H9 (cell line): Measurements from ENCODE around the gene SEC24C. TPM values are rescaled to one million over a fixed set of nuclear protein-coding genes. Genes with fewer than 3 reads are reported as not detected.
A peak's percentile ranks its signal among the peaks of the same experiment; 100 is the strongest.

ENCODE experiments used
- DNase-seq: peaks from one replicate; pipeline ENCODE4 v3.0.0-alpha.2; 2017
- H2AFZ ChIP-seq: one replicate; pipeline ENCODE4 v1.6.1; 2013; ENCODE audit warnings: mild to moderate bottlenecking, low read length, control low read depth, moderate library complexity
- H2AK5ac ChIP-seq: 2 replicates; pipeline ENCODE4 v1.6.1; 2013; ENCODE audit warnings: low read length, control low read depth, mixed read lengths; ENCODE audit not compliant: insufficient read length
- H2BK120ac ChIP-seq: one replicate; pipeline ENCODE4 v1.6.1; 2013; ENCODE audit warnings: low read depth, mild to moderate bottlenecking, low read length, control low read depth, inconsistent platforms; ENCODE audit not compliant: poor library complexity, severe bottlenecking
- H2BK12ac ChIP-seq: 2 replicates; pipeline ENCODE4 v1.6.1; 2013; ENCODE audit warnings: low read length, control low read depth, mixed read lengths, low read depth; ENCODE audit not compliant: insufficient read length
- H2BK15ac ChIP-seq: 2 replicates; pipeline ENCODE4 v1.6.1; 2013; ENCODE audit warnings: low read depth, low read length, control low read depth
- H2BK20ac ChIP-seq: one replicate; pipeline ENCODE4 v1.6.1; 2013; ENCODE audit warnings: low read depth, mild to moderate bottlenecking, low read length, control low read depth, inconsistent platforms; ENCODE audit not compliant: poor library complexity, severe bottlenecking
- H2BK5ac ChIP-seq: 2 replicates; pipeline ENCODE4 v1.6.1; 2013; ENCODE audit warnings: low read length, control low read depth, mixed read lengths; ENCODE audit not compliant: insufficient read length
- H3K14ac ChIP-seq: 2 replicates; pipeline ENCODE4 v1.6.1; 2013; ENCODE audit warnings: low read length, control low read depth; ENCODE audit not compliant: insufficient read depth
- H3K18ac ChIP-seq: 2 replicates; pipeline ENCODE4 v1.6.1; 2013; ENCODE audit warnings: low read depth, mild to moderate bottlenecking, mixed read lengths, low read length, control low read depth; ENCODE audit not compliant: insufficient read length
- H3K23ac ChIP-seq: 2 replicates; pipeline ENCODE4 v1.6.1; 2013; ENCODE audit warnings: low read length, control low read depth, mixed read lengths, low read depth; ENCODE audit not compliant: insufficient read length
- H3K23me2 ChIP-seq: 2 replicates; pipeline ENCODE4 v1.6.1; 2013; ENCODE audit warnings: low read depth, mild to moderate bottlenecking, mixed read lengths, low read length, control low read depth; ENCODE audit not compliant: insufficient read length, poor library complexity, severe bottlenecking
- H3K27ac ChIP-seq: 2 replicates; pipeline ENCODE4 v1.5.1; 2013; ENCODE audit warnings: low read length, control low read depth, mixed read lengths, low read depth; ENCODE audit not compliant: insufficient read length
- H3K27me3 ChIP-seq: 2 replicates; pipeline ENCODE4 v1.6.1; 2013; ENCODE audit warnings: low read length, control low read depth, inconsistent platforms; ENCODE audit not compliant: insufficient read depth
- H3K4ac ChIP-seq: 2 replicates; pipeline ENCODE4 v1.6.1; 2013; ENCODE audit warnings: low read depth, mild to moderate bottlenecking, control low read depth, inconsistent platforms, low read length, moderate library complexity
- H3K4me1 ChIP-seq: 2 replicates; pipeline ENCODE4 v1.6.1; 2013; ENCODE audit warnings: low read length, control low read depth, inconsistent platforms; ENCODE audit not compliant: insufficient read depth
- H3K4me2 ChIP-seq: 2 replicates; pipeline ENCODE4 v1.6.1; 2013; ENCODE audit warnings: low read length, control low read depth, mixed read lengths; ENCODE audit not compliant: insufficient read length, insufficient read depth
- H3K56ac ChIP-seq: 2 replicates; pipeline ENCODE4 v1.6.1; 2013; ENCODE audit warnings: low read depth, mild to moderate bottlenecking, mixed read lengths, low read length, control low read depth; ENCODE audit not compliant: insufficient read length
- H3K79me1 ChIP-seq: 2 replicates; pipeline ENCODE4 v1.6.1; 2013; ENCODE audit warnings: low read depth, mild to moderate bottlenecking, moderate library complexity, low read length, control low read depth, inconsistent platforms; ENCODE audit not compliant: insufficient read depth, poor library complexity, severe bottlenecking
- H3K79me2 ChIP-seq: 2 replicates; pipeline ENCODE4 v1.6.1; 2013; ENCODE audit warnings: low read length, control low read depth, inconsistent platforms; ENCODE audit not compliant: insufficient read depth
- H3K9ac ChIP-seq: 2 replicates; pipeline ENCODE4 v1.6.1; 2013; ENCODE audit warnings: low read length, control low read depth, mixed read lengths; ENCODE audit not compliant: insufficient read length; ENCODE audit errors: extremely low read depth
- H3K9me3 ChIP-seq: one replicate; pipeline ENCODE4 v1.6.1; 2013; ENCODE audit warnings: low read depth, low read length, inconsistent platforms; ENCODE audit not compliant: control insufficient read depth
- H3T11ph ChIP-seq: one replicate; pipeline ENCODE4 v1.6.1; 2013; ENCODE audit warnings: mild to moderate bottlenecking, low read length, control low read depth, inconsistent platforms
- H4K20me1 ChIP-seq: one replicate; pipeline ENCODE4 v1.6.1; 2013; ENCODE audit not compliant: control insufficient read depth, insufficient read length, insufficient read depth
- H4K5ac ChIP-seq: 2 replicates; pipeline ENCODE4 v1.6.1; 2013; ENCODE audit warnings: low read depth, mild to moderate bottlenecking, mixed read lengths, low read length, control low read depth; ENCODE audit not compliant: insufficient read length
- H4K8ac ChIP-seq: replicated peaks from 2 replicates; pipeline ENCODE4 v1.6.1; 2013; ENCODE audit warnings: low read length, control low read depth, mixed read lengths, low read depth; ENCODE audit not compliant: insufficient read length
- H4K91ac ChIP-seq: 2 replicates; pipeline ENCODE4 v1.6.1; 2013; ENCODE audit warnings: low read depth, mild to moderate bottlenecking, moderate library complexity, mixed read lengths, low read length, control low read depth; ENCODE audit not compliant: insufficient read length
- H3K27ac Mint-ChIP-seq, 3 experiments: 2 replicates in 2 of 3; 3 replicates in 1 of 3; pipeline ENCODE4 v1.8.0; 2020 to 2021; ENCODE audit warnings: mixed read lengths in 3 of 3, mild to moderate bottlenecking in 1 of 3, moderate library complexity in 1 of 3
- H3K27me3 Mint-ChIP-seq: 2 replicates; pipeline ENCODE4 v1.8.0; 2021; ENCODE audit warnings: low read depth, mild to moderate bottlenecking, moderate library complexity, mixed read lengths
- H3K36me3 Mint-ChIP-seq, 3 experiments: 2 replicates in 2 of 3; 3 replicates in 1 of 3; pipeline ENCODE4 v1.8.0; 2020 to 2021; ENCODE audit warnings: low read depth in 3 of 3, mixed read lengths in 3 of 3; ENCODE audit not compliant: insufficient read depth in 1 of 3
- H3K4me1 Mint-ChIP-seq, 2 experiments: 2 replicates each; pipeline ENCODE4 v1.8.0; 2020; ENCODE audit warnings: mixed read lengths in 2 of 2
- H3K4me3 Mint-ChIP-seq, 2 experiments: 2 replicates in 1 of 2; 3 replicates in 1 of 2; pipeline ENCODE4 v1.8.0; 2020 to 2021; ENCODE audit warnings: mild to moderate bottlenecking in 2 of 2, mixed read lengths in 2 of 2, moderate library complexity in 1 of 2
- H3K9me3 Mint-ChIP-seq, 2 experiments: 2 replicates in 1 of 2; 3 replicates in 1 of 2; pipeline ENCODE4 v1.8.0; 2020; ENCODE audit warnings: mild to moderate bottlenecking in 2 of 2, mixed read lengths in 2 of 2, moderate library complexity in 1 of 2
- WGBS: extraction: QIAGEN DNeasy Blood & Tissue Kit; methylation state at CpG from one replicate; pipeline ENCODE4 v1.1.7; 2013; ENCODE audit warnings: missing lambda C conversion rate, low lambda C conversion rate, mixed read lengths; ENCODE audit not compliant: insufficient read length; ENCODE audit errors: extremely low coverage; 5-methylcytosine and 5-hydroxymethylcytosine counted together
- total RNA-seq: library from RNA; stranded (reverse); gene quantifications from 2 replicates; pipeline ENCODE4 v1.2.1, GENCODE V29; 2021
- TF ChIP-seq, protein P1 (sequence below): fragments of 200-600 bp; sonication (generic); conservative IDR thresholded peaks from 3 replicates; pipeline ENCODE4 v1.8.0; 2021; ENCODE audit warnings: antibody characterized with exemption, mild to moderate bottlenecking

Gene SEC24C
- total RNA-seq, 1 experiment from 2014 or later, result 62.4 TPM

DNA sequence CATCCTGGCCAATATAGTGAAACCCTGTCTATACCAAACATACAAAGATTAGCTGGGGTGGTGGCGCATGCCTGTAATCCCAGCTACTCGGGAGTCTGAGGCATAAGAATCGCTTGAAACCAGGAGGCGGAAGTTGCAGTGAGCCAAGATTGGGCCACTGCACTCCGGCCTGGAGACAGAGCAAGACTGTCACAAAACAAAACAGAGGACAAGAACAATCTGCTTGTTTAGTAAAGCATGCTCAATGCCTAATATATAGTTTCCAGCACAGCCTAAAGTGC is 1.8 kb upstream of the SEC24C start:
- Histone ChIP-seq H3K79me1 (no peaks in the 10 kb centered on the region), H4K5ac (no peak overlapping the region), H2BK20ac (no peak overlapping the region), H2BK5ac (no peak overlapping the region), H3K4me1 (peaks cover 3% of the 10 kb centered on the region; the same call in 1 of the 2 replicates), H3K23ac (no peak overlapping the region), H3K79me2 (no peaks in the 10 kb centered on the region; the same call in 1 of the 2 replicates), H4K20me1 (no peaks in the 10 kb centered on the region), H3K27ac (no peak overlapping the region), H4K91ac (no peak overlapping the region), H3K23me2 (peaks cover 14% of the 10 kb centered on the region), H2BK120ac (no peak overlapping the region), H2AFZ (no peak overlapping the region), H3K18ac (no peak overlapping the region), H3K27me3 (no peaks in the 10 kb centered on the region), H3K4me2 (no peak overlapping the region), H2AK5ac (no peak overlapping the region), H3K56ac (no peak overlapping the region), H3K9me3 (no peaks in the 10 kb centered on the region), H3T11ph (no peak overlapping the region), H2BK12ac (no peak overlapping the region), H3K14ac (no peak overlapping the region), H3K9ac (no peak overlapping the region), H4K8ac (no peak overlapping the region), H3K4ac (no peak overlapping the region), H2BK15ac (no peak overlapping the region)
- no CpG with 5 or more reads among the region's 5 CpGs for WGBS
- peak overlapping the region; percentile 100; a peak in 6 of 7 replicates for H3K27ac Mint-ChIP-seq
- H3K4me3 Mint-ChIP-seq, result peak overlapping the region; percentile 67 to 98; a peak in 4 of 5 replicates
- DNase-seq, result no peak
- H3K27me3 Mint-ChIP-seq, result no peaks in the 10 kb centered on the region
- peaks cover 28 to 36% of the 10 kb centered on the region in 2 experiments for H3K4me1 Mint-ChIP-seq
- H3K36me3 Mint-ChIP-seq, result peaks cover 0 to 17% (median 5%) of the 10 kb centered on the region in 3 experiments; a peak in 4 of 7 replicates
- H3K9me3 Mint-ChIP-seq, result no peaks in the 10 kb centered on the region
- TF ChIP-seq, protein P1, sequence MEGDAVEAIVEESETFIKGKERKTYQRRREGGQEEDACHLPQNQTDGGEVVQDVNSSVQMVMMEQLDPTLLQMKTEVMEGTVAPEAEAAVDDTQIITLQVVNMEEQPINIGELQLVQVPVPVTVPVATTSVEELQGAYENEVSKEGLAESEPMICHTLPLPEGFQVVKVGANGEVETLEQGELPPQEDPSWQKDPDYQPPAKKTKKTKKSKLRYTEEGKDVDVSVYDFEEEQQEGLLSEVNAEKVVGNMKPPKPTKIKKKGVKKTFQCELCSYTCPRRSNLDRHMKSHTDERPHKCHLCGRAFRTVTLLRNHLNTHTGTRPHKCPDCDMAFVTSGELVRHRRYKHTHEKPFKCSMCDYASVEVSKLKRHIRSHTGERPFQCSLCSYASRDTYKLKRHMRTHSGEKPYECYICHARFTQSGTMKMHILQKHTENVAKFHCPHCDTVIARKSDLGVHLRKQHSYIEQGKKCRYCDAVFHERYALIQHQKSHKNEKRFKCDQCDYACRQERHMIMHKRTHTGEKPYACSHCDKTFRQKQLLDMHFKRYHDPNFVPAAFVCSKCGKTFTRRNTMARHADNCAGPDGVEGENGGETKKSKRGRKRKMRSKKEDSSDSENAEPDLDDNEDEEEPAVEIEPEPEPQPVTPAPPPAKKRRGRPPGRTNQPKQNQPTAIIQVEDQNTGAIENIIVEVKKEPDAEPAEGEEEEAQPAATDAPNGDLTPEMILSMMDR, result no peak
